Measurements from ENCODE around the gene PTGDS. TPM values are rescaled to one million over a fixed set of nuclear protein-coding genes. Genes with fewer than 3 reads are reported as not detected.

The PTGDS gene
- total and polyA plus RNA-seq, 9 of the 15 experiments (the other 6 are each of a cell fraction or from before 2014, with no cell fraction given): 0.46 to 7.1 (median 2.0) TPM

GRCh38 chr9:137015976-137016375 is 38.7 kb downstream of the PTGDS start (continued):
- TF ChIP-seq FOXP4 (CRISPR knock-in tag; IDR thresholded peaks at IDR 0.05; ENCODE audit: borderline replicate concordance) (no peak), ZNF224 (CRISPR knock-in tag; IDR thresholded peaks at IDR 0.05) (no peak), U2AF1 (optimal IDR thresholded peaks at IDR 0.05; ENCODE audit: low read depth, low read length) (no peak), SP2 (IDR thresholded peaks at IDR 0.05; ENCODE audit: extremely low read depth, low read depth, low read length, poor library complexity, severe bottlenecking) (no peak), EWSR1 (IDR thresholded peaks at IDR 0.05; ENCODE audit: borderline replicate concordance, low read depth, partially characterized antibody) (no peak), KDM2B (CRISPR knock-in tag; IDR thresholded peaks at IDR 0.05) (no peak), ZNF699 (CRISPR knock-in tag; IDR thresholded peaks at IDR 0.05; ENCODE audit: insufficient replicate concordance) (no peak), HDGF (IDR thresholded peaks at IDR 0.05) (no peak)

- no TSS peak for BruUV-seq (replicated peaks)
- intact Hi-C loops (cut with micrococcal nuclease) (no loop called here), in situ Hi-C loops (cut with MboI) (no loop called here)
- CTCF ChIA-PET (ENCODE audit: low intra/inter-chr PET ratio): no interaction called here
- H3K36me3 ChIP-seq (ENCODE audit: control insufficient read depth, insufficient read depth, low read length): no peaks in the 10 kb centered on the region
- no peak overlapping the region for H3K4me3 ChIP-seq
- H3K4me2 ChIP-seq (ENCODE audit: insufficient read depth, low read length): no peak overlapping the region
- FAIRE-seq (no peak), DNase-seq (ENCODE audit: extremely low read depth in 1 of 4, low spot score in 3 of 4) (no peak), ATAC-seq (no peak)
- 65% methylated on average over 12 of the region's 16 CpGs for WGBS (ENCODE audit: insufficient coverage, low coverage, missing lambda C conversion rate)
- peaks cover 0 to 74% of the 10 kb centered on the region in 2 experiments; a peak in 2 of 5 replicates for H3K4me1 ChIP-seq (replicated peaks in 1 of 2; ENCODE audit: control insufficient read depth in 2 of 2, insufficient read depth in 2 of 2, low read length in 2 of 2)
- H3K27ac ChIP-seq (ENCODE audit: extremely low read depth, low read depth, low read length): no peak overlapping the region
- no peaks in the 10 kb centered on the region for H3K79me2 ChIP-seq (ENCODE audit: control insufficient read depth, insufficient read depth, low read length)
- H3K9me3 ChIP-seq (replicated peaks; ENCODE audit: control insufficient read depth, insufficient read depth, low read depth, low read length): no peaks in the 10 kb centered on the region
- H3K9ac ChIP-seq (ENCODE audit: insufficient read depth in 1 of 2, low read depth in 2 of 2, low read length in 2 of 2): no peak overlapping the region
- H4K20me1 ChIP-seq (replicated peaks; ENCODE audit: control insufficient read depth, insufficient read depth, low read length): 0 out of 2 replicates have a peak, but pooled peaks cover 1% of the 10 kb centered on the region
- no peak overlapping the region for H2AFZ ChIP-seq (ENCODE audit: low read depth, low read length)
- no peaks in the 10 kb centered on the region for H3K27me3 ChIP-seq (ENCODE audit: control insufficient read depth in 2 of 2, insufficient read depth in 2 of 2, low read length in 2 of 2)
- H3K9me1 ChIP-seq (ENCODE audit: control insufficient read depth, insufficient read depth, low read length): no peaks in the 10 kb centered on the region
- POLR2A ChIA-PET: interaction anchor here (1.0 kb wide), 1 partner anchor 68 kb away, joined by 4 read pairs; no protein-coding TSS in a partner anchor
- TF ChIP-seq NCOA2 (IDR thresholded peaks at IDR 0.05; ENCODE audit: partially characterized antibody in 2 of 2) (no peak), CCAR2 (IDR thresholded peaks at IDR 0.05; ENCODE audit: low read depth, low read length) (no peak), EP400 (IDR thresholded peaks at IDR 0.05) (no peak), MAZ (CRISPR knock-in tag; conservative IDR thresholded peaks at IDR 0.05 in 1 of 2, IDR thresholded peaks at IDR 0.05 in 1 of 2) (no peak), ZNF24 (IDR thresholded peaks at IDR 0.05) (no peak), FIP1L1 (IDR thresholded peaks at IDR 0.05; ENCODE audit: low read depth, low read length, poor library complexity, severe bottlenecking) (no peak), PYGO2 (tag; IDR thresholded peaks at IDR 0.05) (no peak)
These were observed 39.1 kb downstream of the PTGDS start for GRCh38 chr9:137016436-137016835.
